ENCODE measurements around the gene TRIM14. TPM values are rescaled to one million over a fixed set of nuclear protein-coding genes. Genes with fewer than 3 reads are reported as not detected.

The TRIM14 gene
- total and polyA plus RNA-seq, 2 of the 13 experiments (the other 11 are each of a cell fraction or from before 2014, with no cell fraction given), result 9.2 to 13.0 TPM

- TF ChIP-seq ZBTB40 (IDR thresholded peaks at IDR 0.05), result 0 out of 2 replicates have a peak, but pooled peaks have one; percentile 36
- no peak for TF ChIP-seq ZBTB40 (CRISPR knock-in tag; IDR thresholded peaks at IDR 0.05)
- peak; percentile 72; the same call in 1 of the 2 replicates for TF ChIP-seq GABPB1 (CRISPR knock-in tag; IDR thresholded peaks at IDR 0.05)
- TF ChIP-seq ZNF343 (CRISPR knock-in tag; IDR thresholded peaks at IDR 0.05), result no peak
- TF ChIP-seq ZNF839 (CRISPR knock-in tag; IDR thresholded peaks at IDR 0.05; ENCODE audit: borderline replicate concordance), result no peak
- TF ChIP-seq HOXA3 (CRISPR knock-in tag; IDR thresholded peaks at IDR 0.05), result 0 out of 2 replicates have a peak, but pooled peaks have one; percentile 46
- no peak for TF ChIP-seq ZBTB20 (CRISPR knock-in tag; IDR thresholded peaks at IDR 0.05; ENCODE audit: borderline replicate concordance, low read depth)
- peak; percentile 26; the same call in 1 of the 2 replicates for TF ChIP-seq TAF1 (CRISPR knock-in tag; IDR thresholded peaks at IDR 0.05)
- TF ChIP-seq KLF16 (CRISPR knock-in tag; IDR thresholded peaks at IDR 0.05), result no peak
- TF ChIP-seq DRAP1 (CRISPR knock-in tag; IDR thresholded peaks at IDR 0.05), result peak; percentile 32; the same call in 1 of the 2 replicates
- TF ChIP-seq ESRRA (CRISPR knock-in tag; IDR thresholded peaks at IDR 0.05; ENCODE audit: low read depth), result peak; percentile 21; the same call in 1 of the 2 replicates
- TF ChIP-seq ZKSCAN5 (CRISPR knock-in tag; IDR thresholded peaks at IDR 0.05), result peak; percentile 68; the same call in 1 of the 2 replicates
- peak; percentile 69 for TF ChIP-seq ZMYM4 (CRISPR knock-in tag; IDR thresholded peaks at IDR 0.05)
- TF ChIP-seq MAX (IDR thresholded peaks at IDR 0.05), result peak; percentile 51; the same call in 1 of the 2 replicates
- peak; percentile 27; the same call in 1 of the 2 replicates for TF ChIP-seq FOXK1 (CRISPR knock-in tag; IDR thresholded peaks at IDR 0.05; ENCODE audit: borderline replicate concordance, low read depth)
- TF ChIP-seq GATAD1 (CRISPR knock-in tag; IDR thresholded peaks at IDR 0.05), result peak; percentile 80
- TF ChIP-seq CREB1 (IDR thresholded peaks at IDR 0.05), result peak; percentile 67
- TF ChIP-seq CREB1 (CRISPR knock-in tag; IDR thresholded peaks at IDR 0.05), result peak; percentile 26; the same call in 1 of the 2 replicates
- TF ChIP-seq THAP11 (CRISPR knock-in tag; IDR thresholded peaks at IDR 0.05), result peak; percentile 65
- TF ChIP-seq DMAP1 (CRISPR knock-in tag; IDR thresholded peaks at IDR 0.05), result peak; percentile 72
- peak; percentile 62 for TF ChIP-seq ATF1 (CRISPR knock-in tag; IDR thresholded peaks at IDR 0.05)
- peak; percentile 86 for TF ChIP-seq POLR2G (IDR thresholded peaks at IDR 0.05; ENCODE audit: low read depth, low read length)
Measured at GRCh38 chr9:98045234-98046179, 73.5 kb downstream of the TRIM14 start (continued).

All from HepG2 (cell line).